K562 (cell line): ENCODE data around the gene LAX1. TPM values are rescaled to one million over a fixed set of nuclear protein-coding genes. Genes with fewer than 3 reads are reported as not detected.

Source experiments
- CLOCK ChIP-seq: fragments of 250-450 bp; sonication (Bioruptor Pico); IDR thresholded peaks from 2 replicates; pipeline ENCODE4 v1.4.0; 2020; ENCODE audit warnings: mild to moderate bottlenecking, moderate library complexity, borderline replicate concordance
- POLR3A ChIP-seq: IDR thresholded peaks from 2 replicates; pipeline ENCODE4 v1.6.1; 2011; ENCODE audit warnings: borderline replicate concordance, mild to moderate bottlenecking, moderate library complexity; ENCODE audit not compliant: insufficient read length, insufficient read depth; ENCODE audit errors: extremely low read depth
- SAFB ChIP-seq: fragments of 200-400 bp; formaldehyde crosslinking; IDR thresholded peaks from 2 replicates; pipeline ENCODE4 v1.6.1; 2017; ENCODE audit warnings: low read depth, low read length, borderline replicate concordance
- SUPT5H ChIP-seq: fragments of 450-650 bp; IDR thresholded peaks from 2 replicates; pipeline ENCODE4 v1.6.1; 2016
- ZFP91 ChIP-seq: sonication (generic); formaldehyde crosslinking; IDR thresholded peaks from 2 replicates; pipeline ENCODE4 v1.8.0; 2022; ENCODE audit warnings: mild to moderate bottlenecking, missing genetic modification reagents
- ZNF175 ChIP-seq: fragments of 200-800 bp; sonication (Bioruptor generic); IDR thresholded peaks from 2 replicates; pipeline ENCODE4 v1.6.1; 2016; ENCODE audit warnings: low read depth, mild to moderate bottlenecking, missing genetic modification characterization, missing compliant biosample characterization
- ZNF449 ChIP-seq: fragments of 250-450 bp; sonication (Bioruptor Pico); IDR thresholded peaks from 2 replicates; pipeline ENCODE4 v1.8.0; 2022; ENCODE audit warnings: moderate library complexity, mild to moderate bottlenecking, inconsistent platforms
- polyA plus RNA-seq, 8 experiments: library from polyadenylated mRNA; depleted of rRNA in 4 of 8; stranded (reverse) in 5 of 8; unstranded in 3 of 8; fragments of >200 nt; fragmentation: Nextera tagmentation in 2 of 8; fragmentation: Illumina TruSeq in 1 of 8; extraction: Ambion mirVana in 2 of 8; extraction: Trizol in 1 of 8; gene quantifications; 2 replicates each; pipeline versions ENCODE4 v1.2.1 to v1.2.3, GENCODE V29; 2011 to 2014; ENCODE audit warnings: inconsistent platforms in 1 of 8, missing spikeins in 1 of 8
- total RNA-seq, 7 experiments: library from RNA; depleted of rRNA in 6 of 7; stranded (reverse); fragments of >200 nt in 6 of 7; fragmentation: Illumina TruSeq in 2 of 7; extraction: Trizol in 2 of 7; gene quantifications; 2 replicates each; pipeline versions ENCODE4 v1.2.1 to v1.2.3, GENCODE V29; 2011 to 2021; ENCODE audit warnings: low replicate concordance in 1 of 7
- TF ChIP-seq, protein P1 (sequence below): sonication (generic); formaldehyde crosslinking; IDR thresholded peaks from 2 replicates; pipeline ENCODE4 v1.8.1; 2022; ENCODE audit warnings: missing genetic modification reagents
- TF ChIP-seq, protein P2 (sequence below): IDR thresholded peaks from 2 replicates; pipeline ENCODE4 v1.6.1; 2012; ENCODE audit warnings: low read depth, low read length, improper control_type of control experiment, borderline replicate concordance
- TF ChIP-seq, protein P3 (sequence below): fragments of 250-450 bp; sonication (Bioruptor Pico); IDR thresholded peaks from 2 replicates; pipeline ENCODE4 v1.5.0; 2021
- TF ChIP-seq, protein P4 (sequence below), 3 experiments: fragments of 200-800 bp in 1 of 3; fragments of 250-450 bp in 1 of 3; fragments of 450-650 bp in 1 of 3; sonication (Bioruptor Pico) in 1 of 3; sonication (Bioruptor generic) in 1 of 3; formaldehyde crosslinking in 1 of 3; IDR thresholded peaks; 2 replicates each; pipeline versions ENCODE4 v1.6.1 to v1.8.0; 2016 to 2022; ENCODE audit warnings: mild to moderate bottlenecking in 2 of 3, missing genetic modification characterization in 2 of 3, missing compliant biosample characterization in 1 of 3, moderate library complexity in 1 of 3

LAX1 gene
- total and polyA plus RNA-seq, 9 of the 15 experiments (the other 6 are each of a cell fraction or from before 2014, with no cell fraction given), result not detected

- TF ChIP-seq, protein P1, sequence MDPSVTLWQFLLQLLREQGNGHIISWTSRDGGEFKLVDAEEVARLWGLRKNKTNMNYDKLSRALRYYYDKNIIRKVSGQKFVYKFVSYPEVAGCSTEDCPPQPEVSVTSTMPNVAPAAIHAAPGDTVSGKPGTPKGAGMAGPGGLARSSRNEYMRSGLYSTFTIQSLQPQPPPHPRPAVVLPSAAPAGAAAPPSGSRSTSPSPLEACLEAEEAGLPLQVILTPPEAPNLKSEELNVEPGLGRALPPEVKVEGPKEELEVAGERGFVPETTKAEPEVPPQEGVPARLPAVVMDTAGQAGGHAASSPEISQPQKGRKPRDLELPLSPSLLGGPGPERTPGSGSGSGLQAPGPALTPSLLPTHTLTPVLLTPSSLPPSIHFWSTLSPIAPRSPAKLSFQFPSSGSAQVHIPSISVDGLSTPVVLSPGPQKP (CRISPR knock-in tag), result no peak
- TF ChIP-seq SAFB (no peak), ZFP91 (CRISPR knock-in tag) (no peak), ZNF449 (CRISPR knock-in tag) (0 out of 2 replicates have a peak, but pooled peaks have one; percentile 33), POLR3A (no peak), CLOCK (CRISPR knock-in tag) (no peak), SUPT5H (no peak), ZNF175 (CRISPR knock-in tag) (peak; percentile 84)
- TF ChIP-seq, protein P2, sequence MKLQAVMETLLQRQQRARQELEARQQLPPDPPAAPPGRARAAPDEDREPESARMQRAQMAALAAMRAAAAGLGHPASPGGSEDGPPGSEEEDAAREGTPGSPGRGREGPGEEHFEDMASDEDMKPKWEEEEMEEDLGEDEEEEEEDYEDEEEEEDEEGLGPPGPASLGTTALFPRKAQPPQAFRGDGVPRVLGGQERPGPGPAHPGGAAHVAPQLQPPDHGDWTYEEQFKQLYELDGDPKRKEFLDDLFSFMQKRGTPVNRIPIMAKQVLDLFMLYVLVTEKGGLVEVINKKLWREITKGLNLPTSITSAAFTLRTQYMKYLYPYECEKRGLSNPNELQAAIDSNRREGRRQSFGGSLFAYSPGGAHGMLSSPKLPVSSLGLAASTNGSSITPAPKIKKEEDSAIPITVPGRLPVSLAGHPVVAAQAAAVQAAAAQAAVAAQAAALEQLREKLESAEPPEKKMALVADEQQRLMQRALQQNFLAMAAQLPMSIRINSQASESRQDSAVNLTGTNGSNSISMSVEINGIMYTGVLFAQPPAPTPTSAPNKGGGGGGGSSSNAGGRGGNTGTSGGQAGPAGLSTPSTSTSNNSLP, result no peak
- TF ChIP-seq, protein P3, sequence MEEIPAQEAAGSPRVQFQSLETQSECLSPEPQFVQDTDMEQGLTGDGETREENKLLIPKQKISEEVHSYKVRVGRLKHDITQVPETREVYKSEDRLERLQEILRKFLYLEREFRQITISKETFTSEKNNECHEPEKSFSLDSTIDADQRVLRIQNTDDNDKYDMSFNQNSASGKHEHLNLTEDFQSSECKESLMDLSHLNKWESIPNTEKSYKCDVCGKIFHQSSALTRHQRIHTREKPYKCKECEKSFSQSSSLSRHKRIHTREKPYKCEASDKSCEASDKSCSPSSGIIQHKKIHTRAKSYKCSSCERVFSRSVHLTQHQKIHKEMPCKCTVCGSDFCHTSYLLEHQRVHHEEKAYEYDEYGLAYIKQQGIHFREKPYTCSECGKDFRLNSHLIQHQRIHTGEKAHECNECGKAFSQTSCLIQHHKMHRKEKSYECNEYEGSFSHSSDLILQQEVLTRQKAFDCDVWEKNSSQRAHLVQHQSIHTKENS (CRISPR knock-in tag), result no peak
- TF ChIP-seq, protein P4, sequence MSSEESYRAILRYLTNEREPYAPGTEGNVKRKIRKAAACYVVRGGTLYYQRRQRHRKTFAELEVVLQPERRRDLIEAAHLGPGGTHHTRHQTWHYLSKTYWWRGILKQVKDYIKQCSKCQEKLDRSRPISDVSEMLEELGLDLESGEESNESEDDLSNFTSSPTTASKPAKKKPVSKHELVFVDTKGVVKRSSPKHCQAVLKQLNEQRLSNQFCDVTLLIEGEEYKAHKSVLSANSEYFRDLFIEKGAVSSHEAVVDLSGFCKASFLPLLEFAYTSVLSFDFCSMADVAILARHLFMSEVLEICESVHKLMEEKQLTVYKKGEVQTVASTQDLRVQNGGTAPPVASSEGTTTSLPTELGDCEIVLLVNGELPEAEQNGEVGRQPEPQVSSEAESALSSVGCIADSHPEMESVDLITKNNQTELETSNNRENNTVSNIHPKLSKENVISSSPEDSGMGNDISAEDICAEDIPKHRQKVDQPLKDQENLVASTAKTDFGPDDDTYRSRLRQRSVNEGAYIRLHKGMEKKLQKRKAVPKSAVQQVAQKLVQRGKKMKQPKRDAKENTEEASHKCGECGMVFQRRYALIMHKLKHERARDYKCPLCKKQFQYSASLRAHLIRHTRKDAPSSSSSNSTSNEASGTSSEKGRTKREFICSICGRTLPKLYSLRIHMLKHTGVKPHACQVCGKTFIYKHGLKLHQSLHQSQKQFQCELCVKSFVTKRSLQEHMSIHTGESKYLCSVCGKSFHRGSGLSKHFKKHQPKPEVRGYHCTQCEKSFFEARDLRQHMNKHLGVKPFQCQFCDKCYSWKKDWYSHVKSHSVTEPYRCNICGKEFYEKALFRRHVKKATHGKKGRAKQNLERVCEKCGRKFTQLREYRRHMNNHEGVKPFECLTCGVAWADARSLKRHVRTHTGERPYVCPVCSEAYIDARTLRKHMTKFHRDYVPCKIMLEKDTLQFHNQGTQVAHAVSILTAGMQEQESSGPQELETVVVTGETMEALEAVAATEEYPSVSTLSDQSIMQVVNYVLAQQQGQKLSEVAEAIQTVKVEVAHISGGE (CRISPR knock-in tag; IDR thresholded peaks at IDR 0.05), result peak in 1 of 3 experiments; percentile 57; a peak in 2 of 6 replicates
These were observed 38.5 kb upstream of the LAX1 start (continued) for GRCh38 chr1:203726417-203726867.
